RKO (cell line): ENCODE results near the gene VPS13C.

ENCODE experiments used
- DNase-seq: peaks from one replicate; pipeline ENCODE4 v3.0.0-alpha.2; 2016; ENCODE audit warnings: low spot score

The VPS13C gene

DNA sequence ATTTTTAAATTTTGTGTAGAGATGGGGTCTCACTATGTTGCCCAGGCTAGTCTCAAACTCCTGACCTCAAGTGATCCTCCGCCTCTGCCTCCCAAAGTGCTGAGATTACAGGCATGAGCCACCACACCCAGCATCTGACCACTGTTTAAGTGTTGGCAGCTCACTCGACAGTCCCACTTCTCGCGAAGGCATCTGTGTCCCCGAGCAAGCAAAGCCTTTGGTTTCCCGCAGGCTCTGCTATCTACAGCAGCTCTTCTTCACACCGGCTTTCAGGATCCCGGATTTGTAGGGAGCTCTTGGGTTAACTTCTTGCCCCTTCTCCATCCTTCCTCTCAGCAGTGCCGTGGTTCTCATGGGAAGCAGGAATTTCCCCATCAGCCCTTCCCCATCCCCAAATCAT, 240.9 kb downstream of the VPS13C start:
- DNase-seq = no peak

- no peak for DNase-seq
Measured at GRCh38 chr15:61818801-61819200, 241.4 kb downstream of the VPS13C start.

DNA sequence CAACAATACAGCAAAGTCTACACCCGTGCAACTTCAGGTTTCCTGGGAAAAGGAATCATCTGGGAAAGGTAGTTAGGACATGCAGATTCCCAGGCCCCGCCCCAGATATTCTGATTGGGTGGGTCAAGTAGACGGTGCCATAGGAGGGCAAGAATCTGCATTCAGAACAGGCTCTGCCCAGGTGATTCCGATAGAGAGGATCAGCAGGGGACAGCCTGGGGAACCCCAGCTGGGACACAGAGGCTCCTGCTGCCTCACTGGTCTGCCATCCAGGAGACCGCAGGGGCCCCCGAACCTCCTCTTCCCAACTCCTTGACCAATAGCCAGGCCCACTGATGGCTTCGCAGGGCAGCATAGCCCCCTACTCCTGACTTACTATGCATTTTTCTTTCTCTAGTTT, 243.4 kb downstream of the VPS13C start:
- DNase-seq = no peak

- DNase-seq = no peak
Measured at GRCh38 chr15:61815356-61816083, 244.7 kb downstream of the VPS13C start.

- no peak for DNase-seq
Measured at GRCh38 chr15:61812476-61812875, 247.8 kb downstream of the VPS13C start.

DNA sequence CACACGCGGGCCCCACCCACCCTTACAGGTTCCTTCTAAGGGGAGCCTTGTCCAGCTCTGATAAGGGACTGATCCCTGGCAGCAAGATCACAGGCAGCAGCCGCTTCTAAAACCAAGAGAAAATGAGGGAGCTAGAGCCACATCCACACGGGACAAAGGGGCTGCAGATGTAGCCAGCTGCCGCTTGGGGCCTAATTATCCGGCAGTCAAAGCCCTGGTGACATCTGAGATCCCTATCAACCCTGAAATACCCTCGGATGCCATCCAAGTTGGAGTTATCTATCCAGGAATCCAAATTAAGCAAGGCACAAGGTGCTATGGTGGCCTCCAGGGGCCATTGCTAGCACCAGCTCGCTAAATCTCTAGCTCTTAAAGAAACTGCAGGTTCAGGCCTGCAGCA, 248.3 kb downstream of the VPS13C start:
- DNase-seq = no peak

GRCh38 chr15:61809216-61809615, 251.0 kb downstream of the VPS13C start:
- DNase-seq = no peak

DNA sequence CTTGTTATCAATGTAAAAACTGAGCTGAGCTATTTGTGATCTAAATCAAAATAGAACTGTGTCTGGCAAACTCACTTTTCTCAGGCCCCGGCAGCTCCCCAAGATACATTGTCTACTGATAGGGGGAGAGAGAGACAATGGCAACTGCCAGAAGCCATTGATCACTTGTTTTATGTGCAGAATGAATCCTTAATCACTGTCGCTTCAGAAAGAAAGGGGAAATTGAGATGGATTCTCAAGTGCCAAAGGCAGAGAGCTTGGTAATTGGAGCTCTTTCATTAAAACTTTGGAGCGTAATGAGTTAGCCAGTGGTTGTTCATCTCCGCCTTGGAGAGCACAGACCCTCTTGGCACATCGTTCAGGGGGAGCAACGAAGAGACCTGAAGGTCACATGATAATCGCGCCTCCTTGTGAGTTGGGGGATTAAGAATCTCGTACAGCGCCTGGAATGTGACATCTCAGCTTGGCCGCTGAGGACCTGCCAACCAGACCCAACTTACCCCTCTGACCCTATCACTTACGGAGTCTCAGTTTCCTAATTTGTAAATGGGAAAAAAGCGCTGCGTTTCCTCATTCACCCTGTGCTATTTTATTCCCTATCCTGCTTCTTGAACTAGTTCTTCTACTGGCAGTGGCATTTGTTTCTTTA, 252.8 kb downstream of the VPS13C start:
- DNase-seq = no peak
